NCI-H187 (cell line): ENCODE results near the gene UBXN1.

Experiments used
- DNase-seq, 2 experiments: peaks; one replicate each; lab custom pipeline; 2025; lab: John Stamatoyannopoulos, UW

Gene UBXN1, protein sequence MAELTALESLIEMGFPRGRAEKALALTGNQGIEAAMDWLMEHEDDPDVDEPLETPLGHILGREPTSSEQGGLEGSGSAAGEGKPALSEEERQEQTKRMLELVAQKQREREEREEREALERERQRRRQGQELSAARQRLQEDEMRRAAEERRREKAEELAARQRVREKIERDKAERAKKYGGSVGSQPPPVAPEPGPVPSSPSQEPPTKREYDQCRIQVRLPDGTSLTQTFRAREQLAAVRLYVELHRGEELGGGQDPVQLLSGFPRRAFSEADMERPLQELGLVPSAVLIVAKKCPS

GRCh38 chr11:62678770-62679696 lies at the start of gene UBXN1:
Gene UBXN1 (minus strand): TSS chr11:62679073. CDS start chr11:62678923, 150 bp downstream.
- peak; percentile 61 to 67 for DNase-seq

- DNase-seq: peak; percentile 79 to 82
These were observed 49.5 kb upstream of the UBXN1 start, which contains the start of gene TTC9C for GRCh38 chr11:62728171-62728988. Gene TTC9C (plus strand): TSS chr11:62728486. CDS start chr11:62728849, 363 bp downstream.

GRCh38 chr11:62727872-62728170 lies 48.9 kb upstream of the UBXN1 start:
- peak in 1 of 2 experiments; percentile 95 for DNase-seq

DNA sequence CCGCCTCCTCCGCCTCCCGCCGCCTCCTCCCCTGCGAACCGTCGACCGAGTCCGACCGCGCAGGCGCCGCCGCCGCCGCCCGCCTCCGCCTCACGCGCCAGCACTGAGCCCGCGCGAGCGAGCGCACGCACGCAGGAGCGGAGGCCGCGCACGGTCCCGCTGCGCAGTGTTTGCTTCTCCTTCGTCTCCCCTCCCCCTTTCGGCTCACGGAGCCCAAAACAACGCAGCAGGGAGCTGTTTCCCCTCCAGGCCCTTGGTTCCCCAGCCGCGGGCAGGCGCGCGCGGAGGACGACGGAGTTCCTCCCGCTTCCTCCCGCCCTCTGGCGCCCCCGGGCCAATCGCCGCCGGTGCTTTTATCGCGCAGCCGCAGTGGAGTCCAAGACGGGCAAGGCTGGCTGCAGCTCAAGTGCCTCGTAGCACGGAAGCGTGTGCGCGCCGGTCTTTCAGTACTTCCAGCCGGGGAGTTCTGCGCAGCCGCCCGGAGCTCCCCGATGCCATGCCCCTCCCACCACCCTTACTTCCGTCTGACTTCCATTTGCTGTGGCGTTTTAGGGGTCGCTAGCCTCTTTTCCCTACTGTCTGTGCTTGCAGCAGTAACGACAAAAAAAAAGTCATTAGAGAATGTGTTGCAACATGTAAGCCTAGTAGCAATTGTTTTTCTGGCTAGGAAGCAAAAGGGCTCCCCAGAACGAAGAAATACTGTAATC lies 48.4 kb upstream of the UBXN1 start, which contains the start of gene HNRNPUL2:
HNRNPUL2 (minus strand) TSS at position 293 of the 707 bp plus-strand sequence. CDS start 301 bp downstream, outside the sequence.
- DNase-seq: peak; percentile 99 to 100

- DNase-seq: no peak
These were observed 48.0 kb upstream of the UBXN1 start for GRCh38 chr11:62726915-62727164.

GRCh38 chr11:62726156-62726914 lies 47.5 kb upstream of the UBXN1 start:
- DNase-seq: no peak

DNA sequence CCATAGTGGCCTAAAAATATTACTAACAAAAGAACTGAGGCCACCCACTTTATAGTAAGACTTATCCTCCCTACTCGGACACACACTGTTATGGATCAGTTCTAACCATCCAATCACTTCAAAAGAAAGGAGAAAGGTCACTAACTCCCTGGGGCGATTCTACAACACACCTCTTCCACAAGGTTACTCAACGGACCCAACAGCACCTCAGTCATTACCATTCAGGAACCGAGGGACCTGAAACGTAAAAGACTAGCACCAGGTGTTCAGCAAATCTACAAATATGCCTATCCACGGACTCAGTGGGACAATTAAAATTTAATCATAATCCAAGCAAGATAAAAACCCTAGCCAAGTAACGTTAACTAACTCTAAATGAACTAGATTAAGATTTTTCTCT lies 46.8 kb upstream of the UBXN1 start:
- DNase-seq: no peak

GRCh38 chr11:62724171-62724570 lies 45.3 kb upstream of the UBXN1 start:
- DNase-seq: no peak

- DNase-seq: no peak
These were observed 43.1 kb upstream of the UBXN1 start for GRCh38 chr11:62721994-62722393.

DNA sequence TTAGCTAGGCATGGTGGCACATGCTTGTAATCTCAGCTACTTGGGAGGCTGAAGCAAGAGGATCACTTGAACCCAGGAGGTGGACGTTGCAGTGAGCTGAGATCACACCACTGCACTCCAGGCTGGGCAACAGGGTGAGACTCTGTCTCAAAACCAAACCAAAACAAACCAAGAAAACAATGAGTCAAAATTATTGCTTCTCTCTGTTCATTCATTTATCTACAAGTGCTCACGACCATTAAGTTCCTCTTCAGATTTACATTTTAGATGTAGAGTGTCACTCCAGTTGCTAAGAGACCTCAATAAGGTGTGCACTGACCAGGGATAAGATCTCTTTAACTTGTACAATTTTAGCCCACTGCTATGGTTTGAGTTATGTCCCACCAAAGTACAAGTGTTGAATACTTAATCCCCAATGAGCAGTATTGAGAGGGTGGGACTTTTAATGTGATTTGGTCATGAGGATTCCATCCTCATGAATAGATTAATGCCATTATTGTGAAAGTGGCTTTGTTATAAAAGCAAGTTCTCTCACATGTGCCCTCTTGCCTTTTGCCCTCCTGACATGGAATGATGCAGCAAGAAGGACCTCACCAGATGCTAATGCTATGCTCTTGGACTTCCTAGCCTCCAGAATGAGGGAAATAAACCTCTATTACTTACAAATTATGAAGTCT lies 40.6 kb upstream of the UBXN1 start:
- DNase-seq: no peak

GRCh38 chr11:62716816-62717215 lies 37.9 kb upstream of the UBXN1 start:
- DNase-seq: no peak

GRCh38 chr11:62716206-62716605 lies 37.3 kb upstream of the UBXN1 start:
- no peak for DNase-seq

DNA sequence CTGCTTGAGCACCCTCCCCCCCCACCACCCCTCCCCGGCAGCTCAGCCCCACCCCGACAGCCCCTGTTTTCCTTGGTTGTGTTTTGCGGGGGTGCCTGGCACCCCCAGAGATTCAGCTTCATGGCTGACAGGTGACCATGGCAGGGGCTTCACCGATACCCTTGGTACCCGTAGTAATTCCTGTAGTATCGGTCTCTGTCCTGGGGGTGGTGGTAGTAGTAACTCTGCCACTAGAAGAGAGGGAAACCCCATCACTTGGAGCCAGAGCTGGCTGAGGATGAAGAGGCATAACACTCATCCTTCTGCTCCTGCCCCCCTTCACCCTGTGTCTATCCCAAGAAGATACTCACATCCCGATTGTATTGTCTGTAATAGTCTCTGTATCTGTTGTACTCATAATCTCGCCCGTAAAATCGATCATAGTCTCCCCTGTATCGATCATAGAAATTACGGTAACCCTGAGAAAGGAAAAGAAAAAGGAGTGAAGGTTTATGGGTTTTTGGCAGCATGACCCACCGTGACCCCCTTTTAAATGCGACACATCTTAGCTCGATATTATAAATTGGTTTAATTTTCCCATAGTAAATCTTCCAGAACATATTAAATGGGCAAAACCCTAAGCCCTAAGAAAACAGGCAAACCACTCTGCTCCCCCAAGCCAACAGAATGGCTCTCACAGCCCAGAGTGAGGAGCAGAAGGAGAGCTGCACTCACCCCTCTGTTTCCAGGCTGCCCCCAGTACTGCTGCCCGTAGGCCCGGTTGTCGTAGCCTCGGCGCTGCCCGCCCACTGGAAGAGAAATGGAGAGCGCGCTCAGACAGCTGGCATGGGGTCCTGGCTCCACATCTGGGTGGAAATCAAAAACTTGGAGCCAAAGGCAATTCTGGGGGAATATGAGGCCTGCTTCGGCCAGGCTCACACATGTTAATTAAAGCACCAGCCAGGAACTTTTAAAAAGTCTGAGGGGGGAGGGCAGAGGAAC lies 36.6 kb upstream of the UBXN1 start:
- DNase-seq: no peak

GRCh38 chr11:62713343-62713742 lies 34.5 kb upstream of the UBXN1 start:
- no peak for DNase-seq

DNA sequence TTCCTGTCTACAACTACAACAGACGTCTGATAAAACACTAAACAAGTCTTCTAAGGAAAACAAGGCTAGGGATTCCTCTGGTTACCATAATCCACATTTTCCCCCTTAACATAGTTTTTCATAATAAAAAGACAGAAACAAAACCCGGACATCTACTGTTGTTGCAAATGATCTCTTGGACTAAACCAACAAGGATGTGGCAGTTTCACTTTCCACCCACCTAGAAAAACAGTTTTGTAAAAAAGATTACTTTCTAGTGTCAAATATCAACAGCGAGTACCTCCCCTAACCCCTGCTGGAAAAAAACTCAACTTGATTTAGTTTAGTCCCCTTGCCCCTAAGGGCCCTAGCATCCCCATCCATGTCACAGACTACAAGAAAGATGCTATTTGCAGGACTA lies 34.0 kb upstream of the UBXN1 start:
- no peak for DNase-seq

DNA sequence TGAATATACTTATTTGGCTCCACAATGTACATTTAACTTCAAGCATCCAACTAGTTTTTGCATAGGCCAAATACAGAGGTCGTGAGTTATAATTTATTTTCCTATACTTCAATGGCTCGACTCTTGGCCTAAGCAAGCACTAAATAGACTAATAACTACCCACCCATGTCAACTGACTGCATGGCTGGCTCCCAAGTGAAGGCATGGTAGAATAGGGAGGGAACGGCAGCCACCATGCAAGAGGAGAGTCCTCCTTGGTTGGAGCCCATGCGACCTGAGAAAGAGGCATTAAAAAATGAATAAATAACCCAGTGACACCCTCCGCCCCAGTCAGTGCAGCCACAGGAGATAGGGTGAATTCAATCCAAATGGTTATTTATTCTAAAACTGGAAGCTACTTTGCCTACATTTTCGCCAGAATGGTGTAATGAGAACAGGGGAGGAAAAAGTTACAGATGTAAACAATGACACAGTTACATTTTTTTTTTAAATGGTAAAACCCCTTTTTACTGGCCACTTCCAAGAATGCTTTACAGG lies 33.5 kb upstream of the UBXN1 start:
- DNase-seq: no peak

GRCh38 chr11:62710001-62710345 lies 31.1 kb upstream of the UBXN1 start:
- no peak for DNase-seq

DNA sequence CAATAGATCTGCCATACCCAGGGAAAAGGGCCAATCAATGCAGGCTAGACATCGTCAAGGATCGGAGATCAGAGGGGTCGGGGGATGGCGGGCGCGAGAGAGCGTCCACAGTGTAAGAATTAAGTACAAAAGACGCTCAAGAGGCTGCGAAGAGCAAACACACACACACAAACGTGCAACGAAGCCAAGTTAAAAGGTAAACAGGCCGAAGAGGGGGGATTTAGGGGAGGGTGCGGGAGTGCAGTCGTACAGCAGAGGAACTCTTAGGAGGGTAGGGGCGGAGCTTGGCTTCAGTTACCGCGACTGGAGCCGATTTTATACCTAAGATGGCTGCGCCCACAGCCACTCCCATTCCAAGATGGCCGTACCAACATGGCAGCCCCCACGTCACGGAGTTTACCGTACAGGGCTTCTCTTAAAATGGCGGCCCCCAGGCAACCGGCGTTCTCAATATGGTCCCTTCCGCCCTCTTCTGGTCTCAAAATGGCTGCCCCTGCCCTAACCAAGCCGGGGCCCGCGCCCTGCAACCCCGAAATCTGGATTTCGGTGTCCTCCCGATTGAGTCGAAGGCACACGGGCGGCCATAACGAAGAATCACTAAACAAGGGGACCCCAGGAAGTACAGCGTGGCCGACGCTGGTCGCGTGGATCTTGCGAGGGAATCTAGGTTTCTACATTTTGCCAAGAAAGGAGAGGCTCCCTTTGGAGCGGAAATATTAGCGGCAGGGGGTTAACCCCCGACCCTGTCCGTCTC lies 30.6 kb upstream of the UBXN1 start:
- peak; percentile 96 to 99 for DNase-seq
